Measurements from ENCODE around the gene ADNP2.

- TF ChIP-seq CTCF (IDR thresholded peaks at IDR 0.05) (no peak), POLR2A (IDR thresholded peaks at IDR 0.05) (no peak), POLR2AphosphoS5 (IDR thresholded peaks at IDR 0.05) (no peak)
Observed at GRCh38 chr18:80168346-80168745, 59.3 kb downstream of the ADNP2 start.
